Measurements from ENCODE around the gene MAP2K6.

- TF ChIP-seq CTCF (IDR thresholded peaks at IDR 0.05) = no peak
- no peak for TF ChIP-seq POLR2A (IDR thresholded peaks at IDR 0.05)
Observed at GRCh38 chr17:69460963-69461922, 46.7 kb downstream of the MAP2K6 start.
